H9 (cell line): ENCODE measurements around the gene TAF5L. TPM values are rescaled to one million over a fixed set of nuclear protein-coding genes. Genes with fewer than 3 reads are reported as not detected.

Experiments
- DNase-seq: peaks from one replicate; pipeline ENCODE4 v3.0.0-alpha.2; 2017
- H2AFZ ChIP-seq: one replicate; pipeline ENCODE4 v1.6.1; 2013; ENCODE audit warnings: mild to moderate bottlenecking, low read length, control low read depth, moderate library complexity
- H2AK5ac ChIP-seq: 2 replicates; pipeline ENCODE4 v1.6.1; 2013; ENCODE audit warnings: low read length, control low read depth, mixed read lengths; ENCODE audit not compliant: insufficient read length
- H2BK120ac ChIP-seq: one replicate; pipeline ENCODE4 v1.6.1; 2013; ENCODE audit warnings: low read depth, mild to moderate bottlenecking, low read length, control low read depth, inconsistent platforms; ENCODE audit not compliant: poor library complexity, severe bottlenecking
- H2BK12ac ChIP-seq: 2 replicates; pipeline ENCODE4 v1.6.1; 2013; ENCODE audit warnings: low read length, control low read depth, mixed read lengths, low read depth; ENCODE audit not compliant: insufficient read length
- H2BK15ac ChIP-seq: 2 replicates; pipeline ENCODE4 v1.6.1; 2013; ENCODE audit warnings: low read depth, low read length, control low read depth
- H2BK20ac ChIP-seq: one replicate; pipeline ENCODE4 v1.6.1; 2013; ENCODE audit warnings: low read depth, mild to moderate bottlenecking, low read length, control low read depth, inconsistent platforms; ENCODE audit not compliant: poor library complexity, severe bottlenecking
- H2BK5ac ChIP-seq: 2 replicates; pipeline ENCODE4 v1.6.1; 2013; ENCODE audit warnings: low read length, control low read depth, mixed read lengths; ENCODE audit not compliant: insufficient read length
- H3K14ac ChIP-seq: 2 replicates; pipeline ENCODE4 v1.6.1; 2013; ENCODE audit warnings: low read length, control low read depth; ENCODE audit not compliant: insufficient read depth
- H3K18ac ChIP-seq: 2 replicates; pipeline ENCODE4 v1.6.1; 2013; ENCODE audit warnings: low read depth, mild to moderate bottlenecking, mixed read lengths, low read length, control low read depth; ENCODE audit not compliant: insufficient read length
- H3K23ac ChIP-seq: 2 replicates; pipeline ENCODE4 v1.6.1; 2013; ENCODE audit warnings: low read length, control low read depth, mixed read lengths, low read depth; ENCODE audit not compliant: insufficient read length
- H3K23me2 ChIP-seq: 2 replicates; pipeline ENCODE4 v1.6.1; 2013; ENCODE audit warnings: low read depth, mild to moderate bottlenecking, mixed read lengths, low read length, control low read depth; ENCODE audit not compliant: insufficient read length, poor library complexity, severe bottlenecking
- H3K27ac ChIP-seq: 2 replicates; pipeline ENCODE4 v1.5.1; 2013; ENCODE audit warnings: low read length, control low read depth, mixed read lengths, low read depth; ENCODE audit not compliant: insufficient read length
- H3K27me3 ChIP-seq: 2 replicates; pipeline ENCODE4 v1.6.1; 2013; ENCODE audit warnings: low read length, control low read depth, inconsistent platforms; ENCODE audit not compliant: insufficient read depth
- H3K4ac ChIP-seq: 2 replicates; pipeline ENCODE4 v1.6.1; 2013; ENCODE audit warnings: low read depth, mild to moderate bottlenecking, control low read depth, inconsistent platforms, low read length, moderate library complexity
- H3K4me1 ChIP-seq: 2 replicates; pipeline ENCODE4 v1.6.1; 2013; ENCODE audit warnings: low read length, control low read depth, inconsistent platforms; ENCODE audit not compliant: insufficient read depth
- H3K4me2 ChIP-seq: 2 replicates; pipeline ENCODE4 v1.6.1; 2013; ENCODE audit warnings: low read length, control low read depth, mixed read lengths; ENCODE audit not compliant: insufficient read length, insufficient read depth
- H3K56ac ChIP-seq: 2 replicates; pipeline ENCODE4 v1.6.1; 2013; ENCODE audit warnings: low read depth, mild to moderate bottlenecking, mixed read lengths, low read length, control low read depth; ENCODE audit not compliant: insufficient read length
- H3K79me1 ChIP-seq: 2 replicates; pipeline ENCODE4 v1.6.1; 2013; ENCODE audit warnings: low read depth, mild to moderate bottlenecking, moderate library complexity, low read length, control low read depth, inconsistent platforms; ENCODE audit not compliant: insufficient read depth, poor library complexity, severe bottlenecking
- H3K79me2 ChIP-seq: 2 replicates; pipeline ENCODE4 v1.6.1; 2013; ENCODE audit warnings: low read length, control low read depth, inconsistent platforms; ENCODE audit not compliant: insufficient read depth
- H3K9ac ChIP-seq: 2 replicates; pipeline ENCODE4 v1.6.1; 2013; ENCODE audit warnings: low read length, control low read depth, mixed read lengths; ENCODE audit not compliant: insufficient read length; ENCODE audit errors: extremely low read depth
- H3K9me3 ChIP-seq: one replicate; pipeline ENCODE4 v1.6.1; 2013; ENCODE audit warnings: low read depth, low read length, inconsistent platforms; ENCODE audit not compliant: control insufficient read depth
- H3T11ph ChIP-seq: one replicate; pipeline ENCODE4 v1.6.1; 2013; ENCODE audit warnings: mild to moderate bottlenecking, low read length, control low read depth, inconsistent platforms
- H4K20me1 ChIP-seq: one replicate; pipeline ENCODE4 v1.6.1; 2013; ENCODE audit not compliant: control insufficient read depth, insufficient read length, insufficient read depth
- H4K5ac ChIP-seq: 2 replicates; pipeline ENCODE4 v1.6.1; 2013; ENCODE audit warnings: low read depth, mild to moderate bottlenecking, mixed read lengths, low read length, control low read depth; ENCODE audit not compliant: insufficient read length
- H4K8ac ChIP-seq: replicated peaks from 2 replicates; pipeline ENCODE4 v1.6.1; 2013; ENCODE audit warnings: low read length, control low read depth, mixed read lengths, low read depth; ENCODE audit not compliant: insufficient read length
- H4K91ac ChIP-seq: 2 replicates; pipeline ENCODE4 v1.6.1; 2013; ENCODE audit warnings: low read depth, mild to moderate bottlenecking, moderate library complexity, mixed read lengths, low read length, control low read depth; ENCODE audit not compliant: insufficient read length
- H3K27ac Mint-ChIP-seq, 3 experiments: 2 replicates in 2 of 3; 3 replicates in 1 of 3; pipeline ENCODE4 v1.8.0; 2020 to 2021; ENCODE audit warnings: mixed read lengths in 3 of 3, mild to moderate bottlenecking in 1 of 3, moderate library complexity in 1 of 3
- H3K27me3 Mint-ChIP-seq: 2 replicates; pipeline ENCODE4 v1.8.0; 2021; ENCODE audit warnings: low read depth, mild to moderate bottlenecking, moderate library complexity, mixed read lengths
- H3K36me3 Mint-ChIP-seq, 3 experiments: 2 replicates in 2 of 3; 3 replicates in 1 of 3; pipeline ENCODE4 v1.8.0; 2020 to 2021; ENCODE audit warnings: low read depth in 3 of 3, mixed read lengths in 3 of 3; ENCODE audit not compliant: insufficient read depth in 1 of 3
- H3K4me1 Mint-ChIP-seq, 2 experiments: 2 replicates each; pipeline ENCODE4 v1.8.0; 2020; ENCODE audit warnings: mixed read lengths in 2 of 2
- H3K4me3 Mint-ChIP-seq, 2 experiments: 2 replicates in 1 of 2; 3 replicates in 1 of 2; pipeline ENCODE4 v1.8.0; 2020 to 2021; ENCODE audit warnings: mild to moderate bottlenecking in 2 of 2, mixed read lengths in 2 of 2, moderate library complexity in 1 of 2
- H3K9me3 Mint-ChIP-seq, 2 experiments: 2 replicates in 1 of 2; 3 replicates in 1 of 2; pipeline ENCODE4 v1.8.0; 2020; ENCODE audit warnings: mild to moderate bottlenecking in 2 of 2, mixed read lengths in 2 of 2, moderate library complexity in 1 of 2
- whole genome bisulfite sequencing: extraction: QIAGEN DNeasy Blood & Tissue Kit; methylation state at CpG from one replicate; pipeline ENCODE4 v1.1.7; 2013; ENCODE audit warnings: missing lambda C conversion rate, low lambda C conversion rate, mixed read lengths; ENCODE audit not compliant: insufficient read length; ENCODE audit errors: extremely low coverage; 5-methylcytosine and 5-hydroxymethylcytosine counted together
- total RNA-seq: library from RNA; stranded (reverse); gene quantifications from 2 replicates; pipeline ENCODE4 v1.2.1, GENCODE V29; 2021
- TF ChIP-seq, protein P1 (sequence below): fragments of 200-600 bp; sonication (generic); conservative IDR thresholded peaks from 3 replicates; pipeline ENCODE4 v1.8.0; 2021; ENCODE audit warnings: antibody characterized with exemption, mild to moderate bottlenecking

The TAF5L gene
- total RNA-seq, 1 experiment from 2014 or later: 30.3 TPM

DNA sequence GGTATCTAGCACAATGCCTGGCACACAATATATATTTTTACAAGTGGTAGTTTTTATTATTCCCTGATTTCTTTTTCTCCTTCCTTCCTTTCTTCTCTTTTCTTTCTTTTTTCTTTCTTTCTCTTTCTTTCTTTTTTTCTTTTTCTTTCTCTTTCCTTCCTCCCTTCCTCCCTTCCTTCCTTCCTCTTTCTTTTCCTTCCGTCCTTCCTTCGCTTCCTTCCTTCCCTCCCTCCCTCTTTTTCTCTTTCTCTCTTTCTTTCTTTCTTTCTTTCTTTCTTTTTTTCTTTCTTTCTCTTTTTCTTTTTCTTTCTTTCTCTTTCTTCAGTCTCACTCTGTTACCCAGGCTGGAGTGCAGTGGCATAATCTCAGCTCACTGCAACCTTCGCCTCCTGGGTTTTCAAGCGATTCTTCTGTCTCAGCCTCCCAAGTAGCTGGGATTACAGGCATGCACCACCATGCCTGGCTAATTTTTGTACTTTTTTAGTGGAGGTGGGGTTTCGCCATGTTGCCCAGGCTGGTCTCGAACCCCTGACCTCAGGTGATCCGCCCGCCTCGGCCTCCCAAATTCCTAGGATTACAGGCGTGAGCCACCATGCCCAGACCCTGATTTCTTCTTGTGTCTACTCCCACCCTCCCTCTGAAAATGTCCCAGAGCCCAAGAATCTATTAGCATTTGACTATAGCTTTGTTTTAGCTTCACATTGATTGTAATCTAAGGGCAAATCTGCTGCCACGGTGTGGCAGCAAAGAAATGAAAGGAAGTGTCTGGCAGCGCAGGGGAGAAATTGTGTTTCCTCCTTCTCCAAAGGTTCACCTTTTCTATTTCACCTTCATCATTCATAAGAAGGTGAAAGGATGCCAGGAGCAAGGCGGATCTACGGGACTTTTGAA is 47.5 kb downstream of the TAF5L start:
- no peak overlapping the region for H2BK12ac ChIP-seq
- WGBS: no CpG with 5 or more reads among the region's 14 CpGs
- H3K36me3 Mint-ChIP-seq: no peaks in the 10 kb centered on the region

More for the DNA sequence above, 47.5 kb downstream of the TAF5L start:
- Histone ChIP-seq H4K5ac (no peak overlapping the region), H2BK20ac (no peak overlapping the region), H4K91ac (no peak overlapping the region), H3K4ac (no peak overlapping the region), H3K4me2 (no peak overlapping the region), H3K79me1 (no peaks in the 10 kb centered on the region), H3K14ac (no peak overlapping the region), H2AK5ac (no peak overlapping the region), H2BK5ac (no peak overlapping the region), H3K9me3 (no peaks in the 10 kb centered on the region), H4K8ac (no peak overlapping the region), H3K9ac (no peak overlapping the region), H2AFZ (no peak overlapping the region), H3K27me3 (no peaks in the 10 kb centered on the region), H4K20me1 (no peaks in the 10 kb centered on the region), H2BK120ac (no peak overlapping the region), H3K23me2 (no peaks in the 10 kb centered on the region), H3T11ph (no peak overlapping the region), H3K4me1 (no peaks in the 10 kb centered on the region; the same call in 1 of the 2 replicates), H3K18ac (no peak overlapping the region), H2BK15ac (no peak overlapping the region), H3K79me2 (no peaks in the 10 kb centered on the region), H3K27ac (no peak overlapping the region), H3K56ac (no peak overlapping the region), H3K23ac (no peak overlapping the region)
- Mint-ChIP-seq H3K27me3 (no peaks in the 10 kb centered on the region), H3K4me3 (no peak overlapping the region), H3K4me1 (peaks cover 9 to 13% of the 10 kb centered on the region in 2 experiments), H3K27ac (peak overlapping the region in 1 of 3 experiments; percentile 38; a peak in 2 of 7 replicates), H3K9me3 (no peaks in the 10 kb centered on the region)
- TF ChIP-seq, protein P1, sequence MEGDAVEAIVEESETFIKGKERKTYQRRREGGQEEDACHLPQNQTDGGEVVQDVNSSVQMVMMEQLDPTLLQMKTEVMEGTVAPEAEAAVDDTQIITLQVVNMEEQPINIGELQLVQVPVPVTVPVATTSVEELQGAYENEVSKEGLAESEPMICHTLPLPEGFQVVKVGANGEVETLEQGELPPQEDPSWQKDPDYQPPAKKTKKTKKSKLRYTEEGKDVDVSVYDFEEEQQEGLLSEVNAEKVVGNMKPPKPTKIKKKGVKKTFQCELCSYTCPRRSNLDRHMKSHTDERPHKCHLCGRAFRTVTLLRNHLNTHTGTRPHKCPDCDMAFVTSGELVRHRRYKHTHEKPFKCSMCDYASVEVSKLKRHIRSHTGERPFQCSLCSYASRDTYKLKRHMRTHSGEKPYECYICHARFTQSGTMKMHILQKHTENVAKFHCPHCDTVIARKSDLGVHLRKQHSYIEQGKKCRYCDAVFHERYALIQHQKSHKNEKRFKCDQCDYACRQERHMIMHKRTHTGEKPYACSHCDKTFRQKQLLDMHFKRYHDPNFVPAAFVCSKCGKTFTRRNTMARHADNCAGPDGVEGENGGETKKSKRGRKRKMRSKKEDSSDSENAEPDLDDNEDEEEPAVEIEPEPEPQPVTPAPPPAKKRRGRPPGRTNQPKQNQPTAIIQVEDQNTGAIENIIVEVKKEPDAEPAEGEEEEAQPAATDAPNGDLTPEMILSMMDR: no peak
- DNase-seq: no peak
